Occipital lobe (tissue), 2 donors: Measurements from ENCODE around the gene IGFBP4. TPM values are rescaled to one million over a fixed set of nuclear protein-coding genes. Genes with fewer than 3 reads are reported as not detected.
"Not testable (repeated sequence)": the region's sequence is repeated elsewhere in the genome, so short reads cannot be mapped to it uniquely, and the experiment has no call there.

ENCODE experiments used
- DNase-seq: peaks from one replicate; lab custom pipeline; 2025; lab: John Stamatoyannopoulos, UW
- total RNA-seq: library from RNA; depleted of rRNA; stranded (reverse); fragments of >200 nt; gene quantifications from one replicate; pipeline ENCODE4 v1.2.3, GENCODE V29; 2014

IGFBP4 gene
- 15.4 TPM for total RNA-seq

GRCh38 chr17:40443196-40443987 is at the start of gene IGFBP4:
Gene IGFBP4, plus strand, starts transcription at chr17:40443450. Its CDS starts 286 bp downstream, at chr17:40443736.
- peak; percentile 57 for DNase-seq

- no peak for DNase-seq
Observed at GRCh38 chr17:40399185-40399584, 44.1 kb upstream of the IGFBP4 start.

DNA sequence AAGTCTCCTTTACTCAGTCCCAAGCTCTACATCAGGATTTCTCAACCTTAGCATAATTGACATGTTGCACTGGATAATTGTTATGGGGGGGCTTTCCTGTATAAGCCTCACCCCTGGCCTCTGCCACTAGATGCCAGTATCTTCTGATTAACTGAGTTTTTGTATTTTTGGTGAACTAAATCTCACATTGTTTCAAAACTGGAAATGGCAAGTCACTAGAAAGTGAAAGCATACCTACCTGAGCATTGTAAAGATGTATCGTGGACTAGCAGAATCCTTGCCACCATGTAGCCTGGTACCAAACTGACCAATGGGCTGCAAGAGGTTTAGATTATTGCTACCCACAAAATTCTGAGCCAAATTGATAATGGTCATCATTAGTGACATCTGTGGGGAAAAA is 40.6 kb upstream of the IGFBP4 start:
- no peak for DNase-seq

DNA sequence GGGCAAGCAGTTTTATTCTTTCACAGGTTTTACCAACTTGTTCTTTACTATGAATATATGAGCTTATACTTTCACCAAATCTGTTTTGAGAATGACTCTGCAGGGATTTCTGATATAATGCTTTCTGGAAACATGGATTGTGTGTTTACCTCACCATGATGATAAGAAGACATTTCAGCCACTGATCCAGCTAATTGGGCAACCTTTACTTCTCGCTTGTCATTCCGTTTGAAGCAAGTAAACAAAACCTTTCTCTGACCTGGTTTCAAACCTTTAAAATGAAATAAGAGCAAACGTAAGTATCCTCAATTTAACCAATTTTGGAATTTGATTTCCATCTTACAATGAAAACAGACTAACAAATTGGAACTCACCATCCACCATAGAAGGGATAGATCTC is 39.2 kb upstream of the IGFBP4 start:
- no peak for DNase-seq

DNA sequence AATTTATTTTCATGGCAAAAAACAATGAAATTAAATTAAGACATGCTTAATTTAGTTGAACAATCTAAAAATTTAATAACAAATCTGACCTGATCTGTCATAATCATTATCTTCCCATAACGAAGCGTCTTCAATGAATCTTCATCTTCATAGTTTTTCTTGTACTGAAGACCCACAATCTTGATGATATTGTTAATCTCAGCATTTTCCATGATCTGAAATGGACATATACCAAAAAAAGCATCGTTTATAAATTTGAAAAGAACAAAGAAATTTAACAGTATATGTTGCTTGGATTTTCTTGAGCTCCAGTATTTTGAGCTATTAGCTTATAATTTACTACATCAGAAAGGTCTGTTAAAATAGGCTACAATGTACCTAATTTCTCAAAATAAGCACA is 35.8 kb upstream of the IGFBP4 start:
- DNase-seq, result no peak

DNA sequence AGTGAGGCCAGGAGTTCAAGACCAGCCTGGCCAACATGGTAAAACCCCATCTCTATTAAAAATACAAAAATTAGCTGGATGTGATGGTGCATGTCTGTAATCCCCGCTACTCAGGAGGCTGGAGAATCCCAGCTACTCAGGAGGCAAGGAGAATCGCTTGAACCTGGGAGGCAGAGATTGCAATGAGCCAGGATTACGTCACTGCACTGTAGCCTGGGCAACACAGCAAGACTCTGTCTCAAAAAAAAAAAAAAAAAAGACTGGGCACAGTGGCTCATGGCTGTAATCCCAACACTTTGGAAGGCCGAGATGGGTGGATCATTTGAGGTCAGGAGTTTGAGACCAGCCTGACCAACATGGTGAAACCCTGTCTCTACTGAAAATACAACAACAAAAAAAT is 33.7 kb upstream of the IGFBP4 start:
- not testable (repeated sequence) for DNase-seq

DNA sequence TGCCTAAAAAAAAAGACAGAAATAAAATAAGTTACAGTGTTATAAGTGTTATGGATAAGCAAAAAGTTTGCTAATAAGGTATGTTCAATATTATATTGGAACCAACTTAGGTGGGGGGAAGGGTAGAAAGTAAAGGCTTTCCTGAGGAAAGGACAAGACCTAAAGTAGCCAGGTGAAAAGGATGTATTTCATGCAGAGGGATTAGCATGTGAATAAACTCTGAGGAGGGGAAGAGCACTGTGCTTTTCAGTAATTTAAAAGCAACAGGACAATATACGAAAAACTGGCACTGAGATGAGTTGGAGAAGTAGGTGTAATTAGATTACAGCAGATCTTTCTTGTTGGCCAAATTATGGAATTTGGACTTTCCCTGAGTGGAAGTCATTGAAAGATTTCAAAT is 33.2 kb upstream of the IGFBP4 start:
- DNase-seq, result no peak

DNA sequence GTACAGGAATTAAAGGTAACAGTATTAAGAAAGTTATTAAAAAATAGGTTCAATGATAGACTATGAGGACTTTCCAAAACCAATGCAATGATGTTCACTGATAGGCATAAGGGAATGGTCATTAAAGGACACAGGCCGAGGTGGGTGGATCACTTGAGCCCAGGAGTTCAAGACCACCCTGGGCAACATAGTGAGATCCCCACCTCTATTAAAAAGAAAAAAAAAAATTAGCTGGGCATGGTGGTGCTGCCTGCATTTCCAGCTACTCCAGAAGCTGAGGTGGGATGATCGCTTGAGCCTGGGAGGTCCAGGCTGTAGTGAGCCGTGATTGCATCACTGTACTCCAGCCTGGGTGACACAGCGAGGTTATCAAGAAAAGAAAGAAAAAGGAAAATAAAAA is 31.4 kb upstream of the IGFBP4 start:
- no peak for DNase-seq

GRCh38 chr17:40412880-40413279 is 30.4 kb upstream of the IGFBP4 start:
- no peak for DNase-seq

DNA sequence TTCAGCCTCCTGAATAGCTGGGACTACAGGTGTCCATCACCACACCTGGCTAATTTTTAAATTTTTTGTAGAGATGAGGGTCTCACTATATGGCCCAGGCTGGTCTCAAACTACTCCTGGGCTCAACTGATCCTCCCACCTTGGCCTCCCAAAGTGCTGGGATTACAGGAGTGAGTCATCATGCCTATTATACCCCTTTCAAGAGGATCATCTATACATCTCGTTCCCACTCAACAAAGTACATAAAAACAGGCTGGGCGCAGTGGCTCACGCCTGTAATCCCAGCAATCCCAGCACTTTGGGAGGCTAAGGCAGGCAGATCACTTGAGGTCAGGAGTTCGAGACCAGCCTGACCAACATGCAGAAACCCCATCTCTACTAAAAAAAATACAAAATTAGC is 28.9 kb upstream of the IGFBP4 start:
- DNase-seq, result not testable (repeated sequence)

DNA sequence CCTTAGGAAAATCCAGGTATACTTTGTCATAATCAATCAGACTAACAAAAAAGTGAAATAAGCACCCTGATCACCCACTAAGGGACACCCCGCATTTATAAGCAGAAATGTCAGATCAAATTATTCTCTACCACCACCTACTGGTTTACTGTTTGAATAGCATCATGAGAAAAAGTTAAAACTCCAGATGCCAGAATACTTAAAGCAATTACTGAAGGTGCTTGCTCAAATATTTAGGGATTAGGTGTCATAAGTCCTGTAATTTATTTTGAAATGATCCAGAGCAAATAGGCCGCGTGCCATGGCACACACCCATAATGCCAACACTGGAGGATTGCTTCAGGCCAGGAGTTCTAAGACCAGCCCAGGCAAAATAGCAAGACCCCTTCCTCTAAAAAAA is 27.9 kb upstream of the IGFBP4 start:
- no peak for DNase-seq

DNA sequence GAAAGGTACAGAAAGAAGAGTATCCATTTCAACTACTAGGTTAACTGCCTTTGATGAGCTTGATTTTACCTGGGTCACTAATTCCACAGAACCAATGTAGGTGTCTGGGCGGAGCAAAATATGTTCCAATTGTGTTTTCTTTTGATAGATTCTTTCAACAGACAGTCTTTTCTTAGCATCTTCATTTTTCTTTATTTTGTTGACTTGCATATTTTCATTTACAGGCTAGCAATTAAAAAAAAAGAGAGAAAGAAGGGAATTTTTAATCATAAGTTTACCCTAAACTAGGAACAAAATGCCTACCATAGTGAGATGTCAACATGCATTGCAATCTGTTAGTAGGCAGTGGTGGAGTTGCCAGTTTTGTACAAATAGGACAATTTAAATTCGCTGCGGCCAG is 26.6 kb upstream of the IGFBP4 start:
- no peak for DNase-seq

DNA sequence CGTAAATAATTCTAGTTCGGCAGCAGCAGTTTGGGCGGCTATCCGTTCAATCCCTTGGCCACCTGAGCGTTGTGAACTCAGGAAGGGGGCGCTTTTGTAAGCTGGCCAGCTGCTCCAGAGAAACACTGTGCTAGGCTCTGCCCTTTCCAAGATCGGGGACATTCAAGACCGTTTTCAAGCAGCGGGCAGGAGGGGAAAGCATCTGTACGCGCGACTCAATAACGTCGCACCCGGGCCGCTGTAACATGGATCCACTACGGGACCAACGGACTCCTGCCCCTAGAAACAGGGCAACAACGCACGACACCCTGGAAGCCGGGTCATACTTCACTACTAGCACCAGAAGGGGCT is 26.0 kb upstream of the IGFBP4 start:
- no peak for DNase-seq

GRCh38 chr17:40417609-40418427 is 25.4 kb upstream of the IGFBP4 start, which contains the start of gene TOP2A:
Gene TOP2A, minus strand, starts transcription at chr17:40417896. Its CDS starts 105 bp downstream, at chr17:40417791.
- peak; percentile 94 for DNase-seq

- no peak for DNase-seq
Observed at GRCh38 chr17:40418428-40418706, 24.9 kb upstream of the IGFBP4 start.

GRCh38 chr17:40419559-40420331 is 23.5 kb upstream of the IGFBP4 start:
- no peak for DNase-seq

GRCh38 chr17:40422990-40423633 is 20.1 kb upstream of the IGFBP4 start:
- DNase-seq, result no peak

DNA sequence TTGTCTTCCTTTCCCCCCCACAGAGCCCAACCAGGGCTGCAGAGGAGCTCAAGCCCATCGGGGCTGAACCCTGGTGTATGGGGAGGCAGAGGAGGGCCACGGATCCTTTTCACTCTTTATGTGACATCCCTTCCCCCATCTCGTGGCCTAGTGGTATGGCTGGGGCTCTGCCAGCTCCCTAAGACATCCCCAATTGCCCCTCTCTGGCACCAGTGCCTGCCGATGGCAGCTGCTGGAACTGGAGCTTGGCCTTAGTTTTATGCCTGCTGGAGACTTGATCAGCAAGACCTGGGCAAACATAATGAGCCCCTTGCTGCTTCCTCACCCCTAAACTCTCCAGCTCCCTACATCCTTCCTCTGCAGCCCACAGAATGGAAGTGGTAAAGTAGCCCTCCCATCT is 17.5 kb upstream of the IGFBP4 start:
- no peak for DNase-seq

- no peak for DNase-seq
Observed at GRCh38 chr17:40427002-40427491, 16.2 kb upstream of the IGFBP4 start.

GRCh38 chr17:40430272-40431230 is 12.7 kb upstream of the IGFBP4 start:
- DNase-seq, result no peak
